ENCODE measurements around the gene CNTD1. TPM values are rescaled to one million over a fixed set of nuclear protein-coding genes. Genes with fewer than 3 reads are reported as not detected.

The CNTD1 gene
- total RNA-seq, 1 experiment from 2014 or later = 0.13 TPM

DNA sequence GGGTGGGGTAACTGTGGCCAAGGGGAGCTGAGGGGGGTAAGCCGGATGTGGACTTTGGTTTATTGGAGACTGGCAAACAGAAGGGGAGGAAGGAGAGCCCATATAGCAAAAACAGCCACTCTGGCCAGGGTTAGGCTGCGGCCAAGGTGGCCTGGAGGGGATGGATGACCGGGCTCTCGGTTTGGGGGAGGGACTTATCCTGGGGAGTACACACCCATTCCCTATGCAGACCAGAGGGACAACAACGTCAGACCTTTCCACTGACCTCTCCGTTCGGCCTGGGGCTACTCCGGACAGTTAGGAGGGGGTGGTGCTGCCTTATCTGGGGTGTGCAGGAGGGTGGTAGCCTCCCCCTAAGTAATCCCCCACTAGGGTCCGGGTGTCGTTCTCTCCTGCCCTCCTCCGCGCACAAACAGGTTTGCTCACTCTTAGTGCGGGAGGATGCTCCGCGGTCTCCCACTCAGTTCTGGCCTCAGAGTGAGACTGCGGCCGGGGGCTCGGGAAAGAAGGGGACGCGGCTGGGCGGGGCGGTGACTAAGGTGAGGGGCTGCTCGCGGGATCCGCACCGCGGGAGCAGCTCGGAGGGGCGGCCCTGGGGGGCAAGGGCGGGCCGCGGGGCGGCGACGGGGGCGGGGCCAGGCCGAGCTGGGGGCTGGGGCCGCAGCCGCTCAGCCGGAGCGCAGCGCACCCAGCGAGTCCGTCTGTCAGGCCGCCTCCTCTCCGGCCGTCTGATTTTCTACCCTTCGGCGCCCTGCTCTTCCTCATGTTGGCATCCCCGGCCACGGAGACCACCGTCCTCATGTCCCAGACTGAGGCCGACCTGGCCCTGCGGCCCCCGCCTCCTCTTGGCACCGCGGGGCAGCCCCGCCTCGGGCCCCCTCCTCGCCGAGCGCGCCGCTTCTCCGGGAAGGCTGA lies 18.5 kb upstream of the CNTD1 start, which contains the start of gene WNK4:
Gene WNK4, plus strand, starts transcription at position 675 of the 915 bp plus-strand sequence. Its CDS starts 89 bp downstream, at position 764.
- in situ Hi-C loops (cut with HindIII; ENCODE audit: low pct_unique_long_range_greater_than_20kb, low sequenced_read_pairs) = no loop called here
- Histone ChIP-seq H3K36me3 (ENCODE audit: control insufficient read depth, insufficient read depth, low read length) (no peaks in the 10 kb centered on the region), H3K4me1 (ENCODE audit: control insufficient read depth, insufficient read depth, low read length) (peaks cover 21% of the 10 kb centered on the region), H3K27ac (ENCODE audit: low read length) (no peak within 1 kb of the TSS), H3K4me3 (ENCODE audit: low read depth in 2 of 2, low read length in 2 of 2) (peak within 1 kb of the TSS; percentile 48 to 56), H3K9me3 (ENCODE audit: control insufficient read depth, insufficient read depth, low read depth, low read length) (no peaks in the 10 kb centered on the region), H3K27me3 (ENCODE audit: control insufficient read depth, insufficient read depth, low read length) (no peaks in the 10 kb centered on the region)
- ATAC-seq (peak; percentile 90), DNase-seq (ENCODE audit: low read depth, low spot score) (no peak)
- TF ChIP-seq, protein P1, sequence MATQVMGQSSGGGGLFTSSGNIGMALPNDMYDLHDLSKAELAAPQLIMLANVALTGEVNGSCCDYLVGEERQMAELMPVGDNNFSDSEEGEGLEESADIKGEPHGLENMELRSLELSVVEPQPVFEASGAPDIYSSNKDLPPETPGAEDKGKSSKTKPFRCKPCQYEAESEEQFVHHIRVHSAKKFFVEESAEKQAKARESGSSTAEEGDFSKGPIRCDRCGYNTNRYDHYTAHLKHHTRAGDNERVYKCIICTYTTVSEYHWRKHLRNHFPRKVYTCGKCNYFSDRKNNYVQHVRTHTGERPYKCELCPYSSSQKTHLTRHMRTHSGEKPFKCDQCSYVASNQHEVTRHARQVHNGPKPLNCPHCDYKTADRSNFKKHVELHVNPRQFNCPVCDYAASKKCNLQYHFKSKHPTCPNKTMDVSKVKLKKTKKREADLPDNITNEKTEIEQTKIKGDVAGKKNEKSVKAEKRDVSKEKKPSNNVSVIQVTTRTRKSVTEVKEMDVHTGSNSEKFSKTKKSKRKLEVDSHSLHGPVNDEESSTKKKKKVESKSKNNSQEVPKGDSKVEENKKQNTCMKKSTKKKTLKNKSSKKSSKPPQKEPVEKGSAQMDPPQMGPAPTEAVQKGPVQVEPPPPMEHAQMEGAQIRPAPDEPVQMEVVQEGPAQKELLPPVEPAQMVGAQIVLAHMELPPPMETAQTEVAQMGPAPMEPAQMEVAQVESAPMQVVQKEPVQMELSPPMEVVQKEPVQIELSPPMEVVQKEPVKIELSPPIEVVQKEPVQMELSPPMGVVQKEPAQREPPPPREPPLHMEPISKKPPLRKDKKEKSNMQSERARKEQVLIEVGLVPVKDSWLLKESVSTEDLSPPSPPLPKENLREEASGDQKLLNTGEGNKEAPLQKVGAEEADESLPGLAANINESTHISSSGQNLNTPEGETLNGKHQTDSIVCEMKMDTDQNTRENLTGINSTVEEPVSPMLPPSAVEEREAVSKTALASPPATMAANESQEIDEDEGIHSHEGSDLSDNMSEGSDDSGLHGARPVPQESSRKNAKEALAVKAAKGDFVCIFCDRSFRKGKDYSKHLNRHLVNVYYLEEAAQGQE (IDR thresholded peaks at IDR 0.05; ENCODE audit: insufficient read depth in 1 of 2, low read depth in 2 of 2, low read length in 1 of 2) = no peak
- TF ChIP-seq POLR2AphosphoS5 (IDR thresholded peaks at IDR 0.05; ENCODE audit: low read depth, low read length) (no peak), TCF7L2 (IDR thresholded peaks at IDR 0.05; ENCODE audit: low read depth, low read length) (no peak), SIN3A (IDR thresholded peaks at IDR 0.05; ENCODE audit: borderline replicate concordance, insufficient read depth, low read depth, low read length) (no peak)
- TF ChIP-seq, protein P2, sequence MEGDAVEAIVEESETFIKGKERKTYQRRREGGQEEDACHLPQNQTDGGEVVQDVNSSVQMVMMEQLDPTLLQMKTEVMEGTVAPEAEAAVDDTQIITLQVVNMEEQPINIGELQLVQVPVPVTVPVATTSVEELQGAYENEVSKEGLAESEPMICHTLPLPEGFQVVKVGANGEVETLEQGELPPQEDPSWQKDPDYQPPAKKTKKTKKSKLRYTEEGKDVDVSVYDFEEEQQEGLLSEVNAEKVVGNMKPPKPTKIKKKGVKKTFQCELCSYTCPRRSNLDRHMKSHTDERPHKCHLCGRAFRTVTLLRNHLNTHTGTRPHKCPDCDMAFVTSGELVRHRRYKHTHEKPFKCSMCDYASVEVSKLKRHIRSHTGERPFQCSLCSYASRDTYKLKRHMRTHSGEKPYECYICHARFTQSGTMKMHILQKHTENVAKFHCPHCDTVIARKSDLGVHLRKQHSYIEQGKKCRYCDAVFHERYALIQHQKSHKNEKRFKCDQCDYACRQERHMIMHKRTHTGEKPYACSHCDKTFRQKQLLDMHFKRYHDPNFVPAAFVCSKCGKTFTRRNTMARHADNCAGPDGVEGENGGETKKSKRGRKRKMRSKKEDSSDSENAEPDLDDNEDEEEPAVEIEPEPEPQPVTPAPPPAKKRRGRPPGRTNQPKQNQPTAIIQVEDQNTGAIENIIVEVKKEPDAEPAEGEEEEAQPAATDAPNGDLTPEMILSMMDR (IDR thresholded peaks at IDR 0.05) = no peak
- intact Hi-C loops (cut with micrococcal nuclease; ENCODE audit: unreplicated experiment) = no loop called here
- CTCF ChIA-PET = interaction anchor here (2.3 kb wide), 1 partner anchor 17 kb away, joined by 5 read pairs; no protein-coding TSS in a partner anchor
- no TSS peak for BruUV-seq (replicated peaks)
- POLR2A ChIA-PET = no interaction called here

DNA sequence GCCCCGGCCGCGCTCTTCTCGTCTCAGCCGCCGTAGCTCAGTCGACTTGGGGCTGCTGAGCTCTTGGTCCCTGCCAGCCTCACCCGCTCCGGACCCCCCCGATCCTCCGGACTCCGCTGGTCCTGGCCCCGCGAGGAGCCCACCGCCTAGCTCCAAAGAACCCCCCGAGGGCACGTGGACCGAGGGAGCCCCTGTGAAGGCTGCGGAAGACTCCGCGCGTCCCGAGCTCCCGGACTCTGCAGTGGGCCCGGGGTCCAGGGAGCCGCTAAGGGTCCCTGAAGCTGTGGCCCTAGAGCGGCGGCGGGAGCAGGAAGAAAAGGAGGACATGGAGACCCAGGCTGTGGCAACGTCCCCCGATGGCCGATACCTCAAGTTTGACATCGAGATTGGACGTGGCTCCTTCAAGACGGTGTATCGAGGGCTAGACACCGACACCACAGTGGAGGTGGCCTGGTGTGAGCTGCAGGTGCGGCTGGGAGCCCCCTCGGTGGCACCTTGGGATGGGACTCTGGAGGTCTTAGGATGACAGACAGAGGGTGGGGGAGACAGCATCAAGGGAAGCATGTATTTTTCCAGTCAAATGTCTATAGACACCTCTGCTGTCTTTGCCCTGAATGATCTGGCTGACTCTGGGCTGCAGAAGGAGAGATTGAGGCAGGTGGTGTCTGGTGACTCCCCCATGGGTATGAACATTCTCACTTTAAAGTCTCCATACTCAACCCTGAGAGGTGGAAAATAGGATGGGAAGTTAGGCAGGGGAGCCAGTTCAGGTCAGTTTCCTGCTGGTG lies 17.6 kb upstream of the CNTD1 start:
- Histone ChIP-seq H3K27ac (ENCODE audit: low read length) (no peak overlapping the region), H3K4me1 (ENCODE audit: control insufficient read depth, insufficient read depth, low read length) (peaks cover 19% of the 10 kb centered on the region), H3K4me3 (ENCODE audit: low read depth in 2 of 2, low read length in 2 of 2) (peak overlapping the region; percentile 48 to 56), H3K27me3 (ENCODE audit: control insufficient read depth, insufficient read depth, low read length) (no peaks in the 10 kb centered on the region), H3K9me3 (ENCODE audit: control insufficient read depth, insufficient read depth, low read depth, low read length) (no peaks in the 10 kb centered on the region), H3K36me3 (ENCODE audit: control insufficient read depth, insufficient read depth, low read length) (no peaks in the 10 kb centered on the region)
- ChIA-PET CTCF (interaction anchor here (2.3 kb wide), 1 partner anchor 17 kb away, joined by 5 read pairs; no protein-coding TSS in a partner anchor), POLR2A (no interaction called here)
- in situ Hi-C loops (cut with HindIII; ENCODE audit: low pct_unique_long_range_greater_than_20kb, low sequenced_read_pairs) (no loop called here), intact Hi-C loops (cut with micrococcal nuclease; ENCODE audit: unreplicated experiment) (no loop called here)
- no TSS peak for BruUV-seq (replicated peaks)
- DNase-seq (ENCODE audit: low read depth, low spot score) (no peak), ATAC-seq (peak; percentile 51; the same call in 1 of the 2 replicates)
- no peak for TF ChIP-seq TCF7L2 (IDR thresholded peaks at IDR 0.05; ENCODE audit: low read depth, low read length)
- TF ChIP-seq, protein P2 (IDR thresholded peaks at IDR 0.05) = no peak
- TF ChIP-seq SIN3A (IDR thresholded peaks at IDR 0.05; ENCODE audit: borderline replicate concordance, insufficient read depth, low read depth, low read length) = no peak
- TF ChIP-seq, protein P1 (IDR thresholded peaks at IDR 0.05; ENCODE audit: insufficient read depth in 1 of 2, low read depth in 2 of 2, low read length in 1 of 2) = no peak
- TF ChIP-seq POLR2AphosphoS5 (IDR thresholded peaks at IDR 0.05; ENCODE audit: low read depth, low read length) = no peak
